Esophagus muscularis mucosa (tissue), 3 donors: Measurements from ENCODE around the gene KRT16.

Experiments
- POLR2A ChIP-seq: fragments of 450-650 bp; IDR thresholded peaks from one replicate; pipeline ENCODE4 v1.6.1; 2017; ENCODE audit warnings: antibody characterized with exemption, moderate library complexity, mild to moderate bottlenecking, low read depth
- TF ChIP-seq, protein P1 (sequence below), 3 experiments: fragments of 200-600 bp in 2 of 3; fragments of 450-650 bp in 1 of 3; sonication (generic) in 2 of 3; IDR thresholded peaks; one replicate each; pipeline ENCODE4 v1.5.1; 2017 to 2019; ENCODE audit warnings: antibody characterized with exemption in 3 of 3, mild to moderate bottlenecking in 2 of 3, moderate library complexity in 1 of 3

DNA sequence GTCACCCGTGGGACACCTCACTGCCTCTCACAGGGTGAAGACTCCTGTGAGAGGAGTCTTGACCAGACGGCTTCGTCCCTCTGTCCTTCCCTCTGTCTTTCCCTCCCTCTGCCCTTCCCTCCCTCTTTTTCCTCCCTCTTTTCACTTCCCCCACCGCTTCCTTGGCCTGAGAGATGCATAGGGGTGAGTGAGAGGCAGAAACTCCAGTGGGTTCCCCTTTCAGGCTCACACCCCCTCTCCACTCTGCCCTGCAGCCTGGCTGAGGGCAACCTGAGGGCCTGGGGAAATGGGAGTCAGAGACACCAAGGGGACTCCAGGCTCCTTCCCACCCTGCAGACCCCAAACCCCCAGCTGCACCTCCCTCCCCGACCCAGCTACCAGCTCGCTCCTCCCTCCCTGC, 26.4 kb upstream of the KRT16 start:
- TF ChIP-seq, protein P1, sequence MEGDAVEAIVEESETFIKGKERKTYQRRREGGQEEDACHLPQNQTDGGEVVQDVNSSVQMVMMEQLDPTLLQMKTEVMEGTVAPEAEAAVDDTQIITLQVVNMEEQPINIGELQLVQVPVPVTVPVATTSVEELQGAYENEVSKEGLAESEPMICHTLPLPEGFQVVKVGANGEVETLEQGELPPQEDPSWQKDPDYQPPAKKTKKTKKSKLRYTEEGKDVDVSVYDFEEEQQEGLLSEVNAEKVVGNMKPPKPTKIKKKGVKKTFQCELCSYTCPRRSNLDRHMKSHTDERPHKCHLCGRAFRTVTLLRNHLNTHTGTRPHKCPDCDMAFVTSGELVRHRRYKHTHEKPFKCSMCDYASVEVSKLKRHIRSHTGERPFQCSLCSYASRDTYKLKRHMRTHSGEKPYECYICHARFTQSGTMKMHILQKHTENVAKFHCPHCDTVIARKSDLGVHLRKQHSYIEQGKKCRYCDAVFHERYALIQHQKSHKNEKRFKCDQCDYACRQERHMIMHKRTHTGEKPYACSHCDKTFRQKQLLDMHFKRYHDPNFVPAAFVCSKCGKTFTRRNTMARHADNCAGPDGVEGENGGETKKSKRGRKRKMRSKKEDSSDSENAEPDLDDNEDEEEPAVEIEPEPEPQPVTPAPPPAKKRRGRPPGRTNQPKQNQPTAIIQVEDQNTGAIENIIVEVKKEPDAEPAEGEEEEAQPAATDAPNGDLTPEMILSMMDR (IDR thresholded peaks at IDR 0.05): no peak
- no peak for TF ChIP-seq POLR2A
